ENCODE data around the gene UPF1.
"Not testable (repeated sequence)": the region's sequence is repeated elsewhere in the genome, so short reads cannot be mapped to it uniquely, and the experiment has no call there.

DNA sequence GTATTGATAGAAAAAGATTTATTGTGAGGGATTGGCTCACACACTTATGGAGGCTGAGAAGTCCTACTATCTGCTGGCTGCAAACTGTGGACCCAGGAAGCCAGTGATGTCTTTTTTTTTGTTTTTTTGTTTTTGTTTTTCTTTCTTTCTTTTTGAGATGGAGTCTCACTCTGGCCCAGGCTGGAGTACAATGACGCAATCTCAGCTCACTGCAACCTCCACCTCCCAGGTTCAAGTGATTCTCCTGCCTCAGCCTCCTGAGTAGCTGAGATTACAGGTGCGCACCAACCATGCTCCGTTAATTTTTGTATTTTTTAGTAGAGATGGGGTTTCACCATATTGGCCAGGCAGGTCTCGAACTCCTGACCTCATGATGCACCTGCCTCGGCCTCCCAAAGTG, 20.1 kb upstream of the UPF1 start:
- not testable (repeated sequence) for TF ChIP-seq KDM5A (IDR thresholded peaks at IDR 0.05); CTCF (IDR thresholded peaks at IDR 0.05); EP300 (IDR thresholded peaks at IDR 0.05); POLR2A (IDR thresholded peaks at IDR 0.05; ENCODE audit: low read length); E2F6 (IDR thresholded peaks at IDR 0.05; ENCODE audit: borderline replicate concordance, low read depth); ESRRA (IDR thresholded peaks at IDR 0.05; ENCODE audit: borderline replicate concordance, low read length); BHLHE40 (IDR thresholded peaks at IDR 0.05; ENCODE audit: low read depth, low read length); JUN (IDR thresholded peaks at IDR 0.05); SREBF2 (IDR thresholded peaks at IDR 0.05); FOSL2 (IDR thresholded peaks at IDR 0.05); FOSL2 (CRISPR knock-in tag; IDR thresholded peaks at IDR 0.05)

All from A549 (cell line).